GM21423 (cell line): ENCODE data around the gene ARV1.

Experiments
- ATAC-seq: cut with Tn5 transposase; IDR thresholded peaks from one replicate; pipeline ENCODE4 v1.9.1; 2021; ENCODE audit warnings: mild to moderate bottlenecking, moderate library complexity; ENCODE audit not compliant: unreplicated experiment

The ARV1 gene

DNA sequence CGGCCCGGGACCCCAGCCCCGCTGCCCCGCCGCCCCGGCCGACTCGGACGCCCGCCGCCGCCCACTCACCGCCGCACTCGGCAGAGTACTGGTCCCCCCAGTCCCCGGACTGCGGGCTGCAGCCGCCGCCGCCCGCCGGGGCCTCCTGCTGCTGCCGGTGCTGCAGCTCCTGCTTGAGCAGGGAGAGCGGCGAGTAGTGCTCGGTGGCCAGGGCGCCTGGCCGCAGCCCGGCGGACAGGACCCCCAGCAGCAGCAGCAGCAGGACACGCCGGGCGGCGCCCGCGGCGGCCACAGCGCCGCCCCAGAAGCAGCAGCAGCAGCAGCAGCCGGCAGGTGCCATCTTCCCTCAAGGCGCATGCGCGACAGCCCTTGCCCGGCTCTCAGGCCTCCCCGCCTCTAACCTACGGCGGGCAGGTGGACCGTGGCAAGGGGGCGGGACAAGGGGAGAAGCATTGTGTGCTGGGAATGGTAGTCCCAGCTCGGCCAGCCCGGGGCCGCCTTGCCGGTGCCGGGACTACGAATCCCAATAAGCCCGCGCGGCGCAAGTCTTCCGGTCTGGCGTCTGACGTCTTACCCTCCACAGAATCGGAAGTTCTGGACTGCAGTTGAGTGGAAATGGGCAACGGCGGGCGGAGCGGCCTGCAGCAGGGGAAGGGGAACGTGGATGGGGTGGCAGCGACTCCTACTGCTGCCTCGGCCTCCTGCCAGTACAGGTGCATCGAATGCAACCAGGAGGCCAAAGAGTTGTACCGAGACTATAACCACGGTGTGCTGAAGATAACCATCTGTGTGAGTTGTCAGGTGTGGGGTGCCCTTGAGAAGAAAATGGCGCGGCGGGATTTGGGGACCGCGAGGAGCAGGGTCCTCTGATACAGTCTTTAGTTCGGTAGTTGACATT, at the start of gene ARV1, which contains the start of gene TTC13:
Gene ARV1, plus strand, starts transcription at position 604 of the 898 bp plus-strand sequence. Its CDS starts 12 bp downstream, at position 616.
Gene TTC13, minus strand, starts transcription at position 371 of the 898 bp plus-strand sequence. Its CDS starts 31 bp downstream, at position 340.
- ATAC-seq: peak; percentile 90

DNA sequence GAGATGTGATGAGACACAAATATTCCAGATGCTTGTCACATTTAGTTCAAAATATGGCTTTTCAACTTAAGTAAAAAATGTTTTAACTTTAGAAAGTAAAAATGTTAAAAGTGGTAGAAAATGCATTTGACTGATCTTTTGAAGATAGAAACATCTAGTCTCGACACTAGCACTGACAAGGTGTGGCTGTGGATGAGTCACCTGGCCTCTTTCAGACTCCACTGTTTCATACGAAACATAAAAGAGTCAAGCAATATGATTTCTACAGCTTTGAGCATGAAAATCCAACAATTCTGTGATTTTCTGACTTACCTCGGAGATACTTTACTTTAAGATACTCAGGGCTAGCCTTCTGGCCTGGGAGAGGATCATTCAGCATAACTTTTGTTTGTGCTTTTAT, 47.9 kb upstream of the ARV1 start:
- ATAC-seq: no peak

DNA sequence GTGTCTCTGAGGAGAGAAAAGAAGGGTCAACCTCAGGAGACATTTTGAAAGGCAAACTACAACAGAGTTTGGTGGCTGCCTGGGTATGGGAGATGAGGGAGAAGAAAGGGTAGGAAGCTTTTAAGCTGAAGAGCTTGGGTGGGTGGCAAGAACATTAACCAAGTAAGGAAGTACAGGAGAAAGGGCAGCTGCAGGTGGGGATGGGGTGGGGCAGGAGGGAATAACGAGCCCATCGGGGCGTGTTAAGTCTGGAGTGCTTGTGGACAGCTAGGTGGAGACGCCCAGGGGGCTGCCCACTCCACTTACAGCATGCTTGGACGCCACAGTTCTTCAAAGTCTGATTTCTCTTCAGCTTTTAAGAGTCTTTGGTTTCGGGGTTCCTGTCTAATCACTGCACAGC, 43.0 kb upstream of the ARV1 start:
- ATAC-seq: no peak

DNA sequence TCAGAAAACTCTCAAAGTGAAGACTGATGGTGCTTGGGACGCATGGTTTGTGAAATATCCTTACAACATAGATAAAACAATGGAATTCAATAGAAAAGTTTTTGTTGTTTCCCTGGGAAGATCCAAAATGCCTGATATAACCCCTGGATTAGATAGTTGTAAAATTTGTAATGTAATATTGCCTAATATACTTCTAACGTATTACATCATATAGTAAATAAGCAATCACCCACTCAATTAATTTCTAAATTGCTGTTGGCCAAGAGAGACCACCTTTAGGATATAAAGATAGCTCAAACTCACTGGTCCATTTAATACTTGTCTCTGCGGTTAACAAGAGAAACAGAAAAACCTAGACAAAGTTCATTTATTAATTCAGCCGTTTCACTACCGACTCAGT, 42.4 kb upstream of the ARV1 start:
- no peak for ATAC-seq

DNA sequence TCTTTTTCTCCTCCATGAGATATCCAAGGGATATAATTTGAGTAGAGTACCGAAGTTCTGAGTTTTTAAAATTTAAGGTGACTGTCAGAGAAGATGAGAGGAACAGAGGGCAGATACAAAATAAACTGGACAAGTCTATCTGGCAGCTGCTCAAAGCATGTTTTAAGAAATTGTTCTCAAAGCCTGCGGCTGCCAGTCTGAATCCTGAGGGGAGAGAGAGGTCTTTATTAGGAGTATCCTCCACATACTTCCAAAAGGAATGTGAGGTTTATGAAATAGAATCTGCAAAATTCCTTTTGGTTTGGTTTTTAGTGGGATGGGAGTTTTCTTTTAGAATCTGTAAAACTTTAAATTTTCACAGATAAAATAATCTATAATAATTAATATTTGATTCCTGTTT, 41.5 kb upstream of the ARV1 start:
- ATAC-seq: no peak

DNA sequence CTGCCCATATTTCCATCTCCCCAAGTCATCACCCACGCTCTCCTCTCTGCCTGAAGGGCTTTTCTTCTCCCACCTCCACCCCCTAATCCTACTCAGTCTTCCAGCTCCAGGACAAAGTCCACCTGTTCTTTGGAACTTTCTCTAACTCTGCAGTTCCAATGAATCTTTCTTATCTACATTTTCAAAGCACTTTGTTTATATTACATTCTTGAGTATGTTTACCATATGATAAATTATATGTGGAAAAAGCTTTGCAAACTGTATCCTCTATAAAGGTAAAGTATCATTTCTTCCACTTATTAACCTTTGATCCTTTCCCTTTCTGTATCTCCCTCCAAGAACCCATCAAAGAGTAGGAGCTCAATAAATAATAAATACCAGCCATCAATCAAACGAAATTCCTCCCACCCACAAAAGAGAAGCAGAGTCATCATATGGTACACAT, 39.9 kb upstream of the ARV1 start:
- no peak for ATAC-seq

DNA sequence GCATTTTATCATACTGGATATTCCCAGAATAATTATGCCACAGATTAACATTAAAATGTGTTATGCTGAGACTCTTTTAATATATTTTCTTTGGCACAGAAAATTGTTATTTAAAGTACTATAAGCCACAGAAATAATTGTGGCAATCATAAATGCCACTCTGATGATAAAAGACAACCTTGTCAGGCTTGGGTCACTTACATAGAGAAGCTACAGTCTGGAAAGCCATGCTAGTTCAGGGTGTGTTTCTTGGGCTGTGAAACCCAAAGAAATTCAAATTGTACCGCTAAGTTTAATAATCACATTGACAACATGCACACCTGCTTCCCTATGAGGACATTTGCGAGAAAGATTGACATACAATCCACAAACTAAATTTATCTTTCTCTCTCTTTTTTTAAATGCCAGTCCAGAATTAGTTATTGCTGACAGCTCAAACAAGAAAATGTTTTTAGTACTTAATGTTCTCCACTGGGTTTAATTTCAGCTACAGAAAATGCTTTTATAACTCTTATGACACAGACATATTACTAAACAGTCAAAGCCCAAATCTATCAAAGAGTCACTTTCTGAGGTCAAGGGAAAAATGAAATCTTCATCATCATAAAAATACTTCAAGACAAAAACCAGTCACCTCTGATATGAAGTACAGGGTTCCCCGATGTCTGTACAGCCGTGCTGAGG, 38.9 kb upstream of the ARV1 start:
- no peak for ATAC-seq

DNA sequence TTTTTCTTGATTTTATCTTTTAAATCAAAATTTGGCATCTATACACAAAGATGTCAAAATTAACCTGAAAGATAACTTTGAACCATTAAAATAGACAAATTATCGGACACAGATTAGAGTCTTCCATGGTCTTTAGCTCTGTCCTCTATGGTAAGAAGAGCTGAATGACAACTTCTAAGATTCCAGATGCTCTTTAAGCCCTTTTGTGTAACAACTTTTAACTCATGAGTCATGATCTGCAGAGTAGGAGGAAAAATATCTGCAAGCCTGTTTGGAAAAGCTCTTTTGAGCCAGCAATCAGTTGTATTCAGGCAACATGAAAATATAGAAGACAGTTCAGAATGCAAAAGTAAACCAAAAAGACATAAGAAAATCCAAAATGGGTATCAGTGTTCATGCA, 38.0 kb upstream of the ARV1 start:
- no peak for ATAC-seq

DNA sequence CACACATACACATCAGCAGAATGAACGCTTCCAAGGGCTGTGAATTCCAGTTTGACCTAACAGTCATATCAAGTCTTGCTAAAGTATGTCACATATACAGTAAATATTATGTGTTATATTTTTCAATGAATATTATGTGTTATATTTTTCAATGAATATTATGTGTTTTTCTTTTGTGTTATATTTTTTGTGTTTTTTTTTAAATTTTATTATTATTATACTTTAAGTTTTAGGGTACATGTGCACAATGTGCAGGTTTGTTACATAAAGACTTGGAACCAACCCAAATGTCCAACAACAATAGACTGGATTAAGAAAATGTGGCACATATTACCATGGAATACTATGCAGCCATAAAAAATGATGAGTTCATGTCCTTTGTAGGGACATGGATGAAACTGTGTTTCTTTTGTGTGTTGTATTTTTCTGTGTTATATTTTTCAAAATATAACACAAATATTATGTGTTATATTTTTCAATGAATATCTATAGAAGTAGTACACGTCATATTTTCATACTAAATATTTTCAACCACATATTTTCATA, 35.8 kb upstream of the ARV1 start:
- ATAC-seq: no peak

DNA sequence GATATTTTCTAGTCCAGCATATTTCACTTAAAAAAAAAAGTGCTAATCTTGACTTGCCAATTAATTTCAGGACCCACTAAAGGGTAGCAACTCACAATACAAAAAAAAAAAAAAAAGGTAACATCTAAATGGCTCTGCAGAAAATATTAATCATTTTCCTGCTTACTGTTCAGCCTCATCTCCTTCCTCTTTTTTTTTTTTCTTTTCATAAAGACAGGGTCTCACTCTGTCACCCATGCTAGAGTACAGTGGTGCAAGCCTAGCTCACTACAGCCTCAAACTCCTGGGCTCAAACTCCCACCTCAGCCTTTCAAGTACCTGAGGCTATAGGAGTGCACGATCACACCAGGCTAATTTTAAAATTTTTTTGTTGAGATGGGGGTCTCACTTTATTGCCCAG, 30.6 kb upstream of the ARV1 start:
- no peak for ATAC-seq

DNA sequence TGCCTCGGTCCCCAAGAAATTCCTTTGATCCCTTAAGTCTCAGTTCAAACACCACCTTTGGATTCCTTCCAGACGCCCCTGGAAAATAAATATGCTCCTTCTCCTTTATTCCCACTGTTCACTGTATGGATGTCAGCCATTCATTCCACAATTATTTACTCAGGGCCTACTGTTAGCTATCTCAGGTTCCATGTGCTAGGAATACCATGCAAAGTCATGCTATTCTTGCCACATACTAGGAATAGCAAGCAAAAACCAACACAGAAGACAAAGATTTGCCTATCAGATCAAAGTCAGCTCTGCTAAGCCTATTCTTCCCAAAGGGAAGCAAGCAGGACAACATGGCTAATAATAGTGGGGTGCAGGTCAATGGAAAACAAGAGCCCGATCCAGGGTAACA, 30.0 kb upstream of the ARV1 start:
- ATAC-seq: no peak

DNA sequence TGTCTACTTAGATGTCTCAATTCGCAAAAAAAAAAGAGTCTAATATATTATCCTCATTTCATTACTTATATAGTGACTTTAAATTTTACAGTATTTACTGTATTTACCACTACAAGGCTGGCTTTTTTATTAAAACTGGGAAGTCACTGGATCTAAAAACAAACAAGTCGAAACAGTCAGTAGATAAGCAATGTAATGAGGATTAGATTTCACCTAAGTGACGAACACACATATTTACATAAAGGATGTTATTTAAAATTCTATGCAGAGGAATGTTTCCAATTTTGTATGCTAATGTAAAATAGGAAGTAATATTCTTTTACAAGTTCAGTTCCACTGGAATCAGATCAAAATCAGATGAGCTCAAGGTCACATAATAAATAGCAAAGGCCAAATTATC, 28.5 kb upstream of the ARV1 start:
- ATAC-seq: no peak

DNA sequence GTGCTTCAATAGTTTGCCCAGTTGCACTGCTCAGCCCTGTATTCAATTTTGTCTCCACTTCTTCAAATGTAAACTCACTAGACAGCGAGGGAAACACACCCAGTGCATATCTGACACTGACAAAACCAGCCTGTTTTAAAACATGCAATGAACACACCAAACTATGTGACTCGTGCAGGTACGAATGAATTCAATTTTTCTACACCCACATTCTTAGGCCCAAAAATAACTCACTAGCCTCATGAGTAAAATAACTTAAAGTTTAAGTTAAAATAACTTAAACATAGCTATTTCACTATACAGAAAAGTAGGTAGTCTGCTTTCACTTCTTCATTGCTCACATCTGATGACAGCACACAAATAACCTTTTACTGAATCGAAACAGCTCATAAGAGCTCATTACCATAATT, 21.3 kb upstream of the ARV1 start:
- ATAC-seq: peak; percentile 80

DNA sequence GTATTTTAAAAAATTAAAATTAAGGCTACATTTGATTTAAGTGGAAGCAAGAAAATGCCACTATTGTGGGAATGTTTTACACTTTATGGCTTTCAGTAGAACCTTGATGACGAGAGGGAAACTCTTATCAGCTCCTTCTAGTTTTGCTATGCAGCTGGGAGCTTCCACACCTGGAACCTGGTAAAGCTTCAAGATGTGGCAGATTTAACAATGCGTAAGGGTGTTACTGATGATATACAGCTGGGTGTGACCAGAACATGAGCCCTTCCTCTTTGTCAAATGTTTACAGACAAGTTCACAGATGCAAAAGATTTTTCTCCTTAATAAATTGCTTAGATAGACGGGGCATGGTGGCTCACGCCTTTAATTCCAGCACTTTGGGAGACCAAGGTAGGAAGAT, 20.5 kb upstream of the ARV1 start:
- ATAC-seq: no peak

DNA sequence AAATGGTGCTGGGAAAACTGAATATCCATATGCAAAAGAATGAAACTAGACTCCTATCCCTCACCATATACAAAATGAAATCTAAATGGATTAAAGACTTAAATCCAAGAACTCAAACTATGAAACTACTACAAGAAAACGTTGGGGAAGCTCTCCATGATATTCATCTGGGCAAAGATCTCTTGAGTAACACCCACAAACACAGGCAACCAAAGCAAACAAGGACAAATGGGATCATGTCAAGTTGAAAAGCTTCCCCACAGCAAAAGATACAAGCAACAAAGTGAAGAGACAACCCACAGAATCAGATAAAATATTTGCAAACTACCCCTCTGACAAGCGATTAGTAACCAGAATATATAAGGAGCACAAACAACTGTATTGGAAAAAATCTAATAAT, 14.0 kb upstream of the ARV1 start:
- ATAC-seq: no peak

DNA sequence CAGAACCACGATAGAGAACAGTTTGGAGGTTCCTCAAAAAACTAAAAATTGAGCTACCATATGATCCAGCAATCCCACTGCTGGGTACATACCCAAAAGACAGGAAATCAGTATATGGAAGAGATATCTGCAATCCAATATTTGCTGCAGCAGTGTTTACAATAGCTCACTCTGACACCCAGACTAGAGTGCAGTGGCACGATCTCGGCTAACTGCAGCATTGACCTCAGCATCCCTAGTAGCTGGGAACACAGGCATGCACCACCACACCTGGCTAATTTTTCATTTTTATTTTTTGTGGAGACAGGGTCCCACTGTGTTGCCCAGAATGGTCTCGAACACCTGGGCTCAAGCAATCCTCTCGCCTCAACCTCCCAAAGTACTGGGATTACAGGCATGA, 13.4 kb upstream of the ARV1 start:
- no peak for ATAC-seq

DNA sequence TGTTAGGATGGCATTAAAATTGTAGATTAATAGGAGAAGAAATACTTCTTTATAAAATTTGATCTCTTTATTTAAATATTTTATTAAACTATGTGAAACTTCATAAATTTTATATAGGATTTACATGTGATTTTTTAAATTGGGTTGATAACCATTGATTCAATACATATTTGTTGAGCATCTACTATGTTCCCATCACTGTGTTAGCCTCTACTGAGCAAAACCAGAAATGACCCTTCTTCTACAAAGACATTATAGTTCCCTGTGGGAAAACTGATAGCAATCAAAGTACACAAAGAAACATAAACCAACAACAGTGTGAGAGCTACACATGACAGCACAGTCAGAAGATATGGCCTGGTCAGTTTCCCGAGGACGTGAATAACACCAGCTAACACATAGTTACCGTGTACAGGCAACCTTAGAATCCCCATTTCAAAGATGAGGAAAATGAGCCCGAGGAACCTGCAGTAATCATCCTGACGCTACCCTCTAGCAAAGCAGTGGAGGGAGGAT, 12.5 kb upstream of the ARV1 start:
- no peak for ATAC-seq

DNA sequence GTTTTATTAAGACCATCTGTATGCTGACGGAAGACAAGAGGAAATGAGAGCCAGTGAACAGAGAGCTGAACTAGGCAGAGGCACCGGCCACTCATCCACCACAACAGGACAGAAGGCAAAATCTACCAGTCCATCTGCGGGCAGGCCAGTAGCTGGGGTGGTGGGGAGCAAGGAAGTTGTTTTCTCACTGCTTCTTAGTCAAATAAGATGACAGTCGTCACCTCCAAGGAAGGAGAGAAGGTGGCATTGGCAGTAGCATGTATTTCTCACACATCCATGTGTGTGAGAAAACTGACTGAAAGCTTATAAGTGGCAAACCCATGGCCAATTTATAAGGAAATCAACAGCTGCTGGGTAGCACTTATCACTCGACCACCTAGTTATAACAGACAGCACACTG, 8.5 kb upstream of the ARV1 start:
- no peak for ATAC-seq

DNA sequence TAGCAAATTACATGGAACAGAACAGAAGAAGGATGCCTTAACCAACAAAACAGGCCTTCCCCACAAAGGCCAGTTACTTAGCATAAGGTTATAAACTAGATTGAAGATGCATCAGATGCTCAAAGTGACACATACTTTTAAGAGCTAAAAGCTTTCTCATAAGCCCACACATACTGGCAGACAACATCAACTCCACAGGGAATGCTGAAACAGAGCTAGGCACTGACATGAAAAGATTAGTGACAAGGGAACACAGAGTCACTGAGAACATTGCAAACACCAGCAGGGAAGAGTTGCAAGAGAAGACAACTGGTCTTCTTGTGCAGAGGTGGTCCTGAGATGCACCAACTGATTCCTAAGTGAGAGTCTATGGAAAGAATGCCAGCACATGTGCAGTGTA, 7.1 kb upstream of the ARV1 start:
- no peak for ATAC-seq

DNA sequence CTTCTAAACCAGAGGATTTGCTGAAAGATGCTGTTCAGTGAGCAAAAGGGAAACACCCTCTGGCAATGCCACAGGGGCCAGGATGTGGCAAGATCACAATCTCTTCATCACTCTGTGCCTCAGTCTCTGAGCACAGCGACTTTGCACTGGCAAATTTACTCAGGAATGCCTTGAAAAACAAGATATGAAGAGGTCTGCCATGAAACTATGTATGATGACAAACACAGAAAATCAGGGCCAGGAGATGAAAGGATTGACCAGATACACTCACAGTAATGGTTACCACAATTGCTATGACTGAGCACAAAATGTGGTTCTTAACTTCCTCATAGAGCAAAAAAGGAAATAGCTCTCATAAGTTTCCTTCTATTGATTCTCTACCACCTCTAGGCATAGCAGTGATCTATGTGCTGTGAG, 6.0 kb upstream of the ARV1 start:
- ATAC-seq: peak; percentile 82

DNA sequence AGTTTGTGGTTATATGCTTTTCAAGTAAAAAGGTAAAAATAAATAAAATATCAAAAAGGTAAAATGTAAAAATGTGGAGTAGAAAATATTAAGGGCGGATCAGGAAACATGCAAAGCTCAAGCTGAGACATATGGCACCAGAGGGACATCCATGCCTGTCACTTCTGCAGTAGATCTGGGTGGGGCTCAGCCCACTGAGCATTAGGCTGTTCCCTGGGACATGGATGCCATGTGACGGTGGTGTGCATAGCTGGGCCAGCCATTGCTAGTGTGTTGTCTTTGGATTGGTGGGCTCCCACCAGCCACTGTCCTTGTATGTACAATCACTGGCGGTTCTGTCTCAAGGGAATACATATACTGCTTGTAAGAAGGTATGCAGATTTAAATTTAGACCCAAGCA, 3.3 kb upstream of the ARV1 start:
- no peak for ATAC-seq

DNA sequence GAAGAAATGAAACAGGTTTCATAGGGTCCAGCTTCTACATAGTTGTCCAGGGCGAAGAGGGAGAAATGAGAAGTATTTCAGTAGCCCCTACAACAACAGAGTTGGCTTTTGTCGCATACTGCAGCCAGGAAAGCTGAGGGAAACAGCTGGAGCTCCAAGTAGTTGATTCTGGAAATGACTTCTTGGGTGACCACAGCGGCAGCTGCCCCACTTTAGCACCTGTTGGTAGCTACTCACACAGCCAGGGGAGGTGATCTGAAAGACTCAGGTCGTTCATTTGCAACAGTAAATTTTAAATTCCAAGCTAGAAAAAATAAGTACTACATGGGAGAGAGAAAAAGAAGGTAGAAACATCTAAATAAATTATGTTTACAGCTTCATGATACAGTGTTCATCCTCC, 2.5 kb upstream of the ARV1 start:
- no peak for ATAC-seq
